Neuronal stem cell (in vitro differentiated cells): Measurements from ENCODE around the gene YY2.

ENCODE experiments used
- DNase-seq: peaks from one replicate; pipeline ENCODE4 v3.0.0-alpha.2; 2013; ENCODE audit warnings: low spot score
- H2AFZ ChIP-seq: one replicate; pipeline ENCODE4 v1.6.1; 2013; ENCODE audit warnings: mild to moderate bottlenecking, low read length, inconsistent platforms
- H2AK5ac ChIP-seq: 2 replicates; pipeline ENCODE4 v1.6.1; 2013; ENCODE audit warnings: low read depth, mild to moderate bottlenecking, inconsistent platforms, low read length, moderate library complexity, mixed read lengths
- H2BK120ac ChIP-seq: 2 replicates; pipeline ENCODE4 v1.6.1; 2013; ENCODE audit warnings: low read depth, mild to moderate bottlenecking, inconsistent platforms, low read length, moderate library complexity, mixed read lengths
- H2BK12ac ChIP-seq: one replicate; pipeline ENCODE4 v1.6.1; 2013; ENCODE audit warnings: low read length, inconsistent platforms
- H2BK15ac ChIP-seq: 2 replicates; pipeline ENCODE4 v1.6.1; 2013; ENCODE audit warnings: mild to moderate bottlenecking, low read length, inconsistent platforms, mixed read lengths
- H2BK5ac ChIP-seq: one replicate; pipeline ENCODE4 v1.6.1; 2013; ENCODE audit warnings: inconsistent platforms, mild to moderate bottlenecking, low read length, moderate library complexity
- H3K14ac ChIP-seq: one replicate; pipeline ENCODE4 v1.6.1; 2013; ENCODE audit warnings: low read length, inconsistent platforms
- H3K18ac ChIP-seq: 2 replicates; pipeline ENCODE4 v1.6.1; 2013; ENCODE audit warnings: low read length, inconsistent platforms
- H3K23ac ChIP-seq: 2 replicates; pipeline ENCODE4 v1.6.1; 2013; ENCODE audit warnings: low read depth, mild to moderate bottlenecking, mixed read lengths, low read length, inconsistent platforms; ENCODE audit not compliant: poor library complexity
- H3K27ac ChIP-seq: replicated peaks from 3 replicates; pipeline ENCODE4 v1.5.1; 2013; ENCODE audit warnings: low read length, inconsistent platforms
- H3K27me3 ChIP-seq, 3 experiments: 2 replicates each; pipeline ENCODE4 v1.6.1; 2013; ENCODE audit warnings: low read length in 3 of 3, mild to moderate bottlenecking in 2 of 3, inconsistent platforms in 1 of 3, low read depth in 1 of 3, mixed read lengths in 1 of 3, moderate library complexity in 1 of 3; ENCODE audit not compliant: control insufficient read depth in 3 of 3, insufficient read depth in 3 of 3
- H3K36me3 ChIP-seq, 2 donors: replicated peaks in 1 of 2; 2 replicates each; pipeline ENCODE4 v1.6.1; 2013; ENCODE audit warnings: low read length in 2 of 2; ENCODE audit not compliant: control insufficient read depth in 2 of 2, insufficient read depth in 2 of 2
- H3K4ac ChIP-seq: 2 replicates; pipeline ENCODE4 v1.6.1; 2013; ENCODE audit warnings: inconsistent platforms, mild to moderate bottlenecking, low read length, moderate library complexity
- H3K4me1 ChIP-seq, 2 donors: 1 replicate in 1 of 2; 2 replicates in 1 of 2; pipeline ENCODE4 v1.6.1; 2013; ENCODE audit warnings: low read length in 2 of 2, low read depth in 1 of 2; ENCODE audit not compliant: control insufficient read depth in 2 of 2, insufficient read depth in 1 of 2
- H3K4me2 ChIP-seq: one replicate; pipeline ENCODE4 v1.6.1; 2013; ENCODE audit warnings: mild to moderate bottlenecking, low read length, inconsistent platforms; ENCODE audit not compliant: insufficient read depth, poor library complexity, severe bottlenecking
- H3K4me3 ChIP-seq, 2 donors: 2 replicates each; pipeline ENCODE4 v1.5.1; 2013; ENCODE audit warnings: low read length in 2 of 2, mild to moderate bottlenecking in 2 of 2, inconsistent platforms in 1 of 2, moderate library complexity in 1 of 2
- H3K79me1 ChIP-seq: one replicate; pipeline ENCODE4 v1.6.1; 2013; ENCODE audit warnings: low read depth, mild to moderate bottlenecking, inconsistent platforms, low read length, moderate library complexity
- H3K9ac ChIP-seq: one replicate; pipeline ENCODE4 v1.6.1; 2013; ENCODE audit warnings: mild to moderate bottlenecking, low read depth, low read length, inconsistent platforms; ENCODE audit not compliant: poor library complexity
- H3K9me3 ChIP-seq, 2 donors: replicated peaks in 1 of 2; 2 replicates each; pipeline versions ENCODE3 to v1.6.1; 2013; ENCODE audit warnings: low read length in 2 of 2, mild to moderate bottlenecking in 2 of 2, inconsistent platforms in 1 of 2, low read depth in 1 of 2, mixed read lengths in 1 of 2, moderate library complexity in 1 of 2; ENCODE audit not compliant: control insufficient read depth in 2 of 2, insufficient read depth in 1 of 2
- H4K8ac ChIP-seq: one replicate; pipeline ENCODE4 v1.6.1; 2013; ENCODE audit warnings: low read depth, mild to moderate bottlenecking, inconsistent platforms, low read length, moderate library complexity
- H4K91ac ChIP-seq: one replicate; pipeline ENCODE4 v1.6.1; 2013; ENCODE audit warnings: low read length, low read depth, mild to moderate bottlenecking, inconsistent platforms; ENCODE audit not compliant: poor library complexity
- WGBS, 2 donors: extraction: QIAGEN DNeasy Blood & Tissue Kit; methylation state at CpG; one replicate each; pipeline ENCODE4 v1.1.7; 2013; ENCODE audit warnings: missing lambda C conversion rate in 2 of 2, mixed read lengths in 1 of 2; ENCODE audit not compliant: insufficient read length in 2 of 2, insufficient replicate concordance in 1 of 2; ENCODE audit errors: extremely low coverage in 2 of 2; 5-methylcytosine and 5-hydroxymethylcytosine counted together

The YY2 gene

GRCh38 chrX:21881881-21882574 lies 26.2 kb downstream of the YY2 start:
- no peak overlapping the region for H2BK5ac ChIP-seq
- no peaks in the 10 kb centered on the region for H3K9me3 ChIP-seq
- no peak overlapping the region for H3K9ac ChIP-seq
- H2BK120ac ChIP-seq: no peak overlapping the region
- no peak overlapping the region for H2BK12ac ChIP-seq
- H3K27ac ChIP-seq: no peak overlapping the region
- no peak overlapping the region for H2AK5ac ChIP-seq
- no peak overlapping the region for H2BK15ac ChIP-seq
- H3K14ac ChIP-seq: no peak overlapping the region
- no peak overlapping the region for H4K91ac ChIP-seq
- H3K23ac ChIP-seq: no peak overlapping the region
- peaks cover 0 to 23% of the 10 kb centered on the region in 2 donors for H3K36me3 ChIP-seq
- peaks cover 0 to 24% of the 10 kb centered on the region in 2 donors for H3K4me1 ChIP-seq
- H2AFZ ChIP-seq: no peak overlapping the region
- H3K4me3 ChIP-seq: no peak overlapping the region
- no peaks in the 10 kb centered on the region for H3K79me1 ChIP-seq
- no CpG with 5 or more reads among the region's 3 CpGs for WGBS, 2 donors
- no peak overlapping the region for H4K8ac ChIP-seq
- H3K4me2 ChIP-seq: no peak overlapping the region
- DNase-seq: no peak
- H3K4ac ChIP-seq: no peak overlapping the region
- no peak overlapping the region for H3K18ac ChIP-seq
- no peaks in the 10 kb centered on the region for H3K27me3 ChIP-seq

GRCh38 chrX:21883258-21883657 lies 27.5 kb downstream of the YY2 start:
- Histone ChIP-seq H2BK12ac (no peak overlapping the region), H2BK5ac (no peak overlapping the region), H3K4me3 (no peak overlapping the region), H3K27ac (no peak overlapping the region), H2BK120ac (no peak overlapping the region), H3K4me2 (no peak overlapping the region), H2AFZ (no peak overlapping the region), H3K9me3 (no peaks in the 10 kb centered on the region), H3K23ac (no peak overlapping the region), H4K91ac (no peak overlapping the region), H3K27me3 (no peaks in the 10 kb centered on the region), H3K14ac (no peak overlapping the region), H3K36me3 (peaks cover 0 to 23% of the 10 kb centered on the region in 2 donors), H4K8ac (no peak overlapping the region), H3K4me1 (peaks cover 0 to 25% of the 10 kb centered on the region in 2 donors), H2AK5ac (no peak overlapping the region), H3K79me1 (no peaks in the 10 kb centered on the region), H3K9ac (no peak overlapping the region), H3K4ac (no peak overlapping the region), H3K18ac (no peak overlapping the region), H2BK15ac (no peak overlapping the region)
- no peak for DNase-seq
- WGBS, 2 donors: no CpG with 5 or more reads among the region's 5 CpGs

- Histone ChIP-seq H3K18ac (no peak overlapping the region), H3K14ac (no peak overlapping the region), H2BK15ac (no peak overlapping the region), H3K36me3 (peaks cover 0 to 12% of the 10 kb centered on the region in 2 donors), H3K9me3 (no peaks in the 10 kb centered on the region), H3K9ac (no peak overlapping the region), H3K79me1 (no peaks in the 10 kb centered on the region), H2BK120ac (no peak overlapping the region), H3K23ac (no peak overlapping the region), H2BK5ac (no peak overlapping the region), H3K4me1 (peaks cover 0 to 25% of the 10 kb centered on the region in 2 donors), H3K4me2 (peak overlapping the region; percentile 11), H2AFZ (no peak overlapping the region), H3K4ac (no peak overlapping the region), H3K4me3 (no peak overlapping the region), H2BK12ac (no peak overlapping the region), H4K8ac (no peak overlapping the region), H3K27ac (no peak overlapping the region), H4K91ac (no peak overlapping the region), H3K27me3 (no peaks in the 10 kb centered on the region), H2AK5ac (no peak overlapping the region)
- peak; percentile 21 for DNase-seq
- no CpG with 5 or more reads among the region's 1 CpG for WGBS, 2 donors
These were observed 29.8 kb downstream of the YY2 start for GRCh38 chrX:21885568-21885967.

- Histone ChIP-seq H3K9ac (no peak overlapping the region), H3K27ac (peak overlapping the region; percentile 87)
- no CpG with 5 or more reads among the region's 2 CpGs for WGBS, 2 donors
These were observed 49.5 kb downstream of the YY2 start for GRCh38 chrX:21905313-21905712.

More at GRCh38 chrX:21905313-21905712, 49.5 kb downstream of the YY2 start:
- no peak overlapping the region for H2BK12ac ChIP-seq
- no peaks in the 10 kb centered on the region for H3K79me1 ChIP-seq
- H2BK15ac ChIP-seq: no peak overlapping the region
- H3K4me3 ChIP-seq: no peak overlapping the region
- H2AFZ ChIP-seq: peak overlapping the region; percentile 2
- H3K4me1 ChIP-seq: peaks cover 7 to 33% of the 10 kb centered on the region in 2 donors
- no peak overlapping the region for H2AK5ac ChIP-seq
- no peak overlapping the region for H3K23ac ChIP-seq
- H4K91ac ChIP-seq: no peak overlapping the region
- H3K9me3 ChIP-seq: no peaks in the 10 kb centered on the region
- H3K36me3 ChIP-seq: no peaks in the 10 kb centered on the region
- H2BK5ac ChIP-seq: no peak overlapping the region
- no peak overlapping the region for H3K14ac ChIP-seq
- H2BK120ac ChIP-seq: no peak overlapping the region
- peak; percentile 31 for DNase-seq
- no peak overlapping the region for H3K4ac ChIP-seq
- H3K27me3 ChIP-seq: no peaks in the 10 kb centered on the region
- H4K8ac ChIP-seq: no peak overlapping the region
- H3K18ac ChIP-seq: no peak overlapping the region
- H3K4me2 ChIP-seq: no peak overlapping the region
